Duodenal mucosa (tissue), 2 donors: Measurements from ENCODE around the gene FBP2.
A peak's percentile ranks its signal among the peaks of the same experiment; 100 is the strongest.

ENCODE experiments used
- H3K27ac ChIP-seq: one replicate; pipeline ENCODE4 v1.7.0; 2013; ENCODE audit warnings: low read depth, low read length
- H3K27me3 ChIP-seq, 2 donors: one replicate each; pipeline ENCODE4 v1.7.0; 2013; ENCODE audit warnings: low read length in 2 of 2, control low read depth in 1 of 2; ENCODE audit not compliant: insufficient read depth in 2 of 2, control insufficient read depth in 1 of 2
- H3K36me3 ChIP-seq, 2 donors: one replicate each; pipeline ENCODE4 v1.7.0; 2013; ENCODE audit warnings: low read length in 2 of 2, control low read depth in 1 of 2; ENCODE audit not compliant: insufficient read depth in 2 of 2, control insufficient read depth in 1 of 2
- H3K4me1 ChIP-seq, 2 donors: one replicate each; pipeline ENCODE4 v1.7.0; 2013; ENCODE audit warnings: low read length in 2 of 2, control low read depth in 1 of 2; ENCODE audit not compliant: insufficient read depth in 2 of 2, control insufficient read depth in 1 of 2
- H3K4me3 ChIP-seq, 2 donors: one replicate each; pipeline ENCODE4 v1.7.0; 2013; ENCODE audit warnings: low read length in 2 of 2, low read depth in 1 of 2
- H3K9ac ChIP-seq, 2 donors: one replicate each; pipeline ENCODE4 v1.7.0; 2013; ENCODE audit warnings: low read length in 2 of 2, low read depth in 1 of 2
- H3K9me3 ChIP-seq, 2 donors: one replicate each; pipeline ENCODE4 v1.7.0; 2013; ENCODE audit warnings: low read length in 2 of 2, control low read depth in 1 of 2; ENCODE audit not compliant: control insufficient read depth in 1 of 2

Gene FBP2

GRCh38 chr9:94630281-94630680, 36.7 kb upstream of the FBP2 start:
- H3K27me3 ChIP-seq: no peaks in the 10 kb centered on the region
- H3K36me3 ChIP-seq: peaks cover 0 to 12% of the 10 kb centered on the region in 2 donors
- H3K4me1 ChIP-seq: peaks cover 40 to 42% of the 10 kb centered on the region in 2 donors
- H3K4me3 ChIP-seq: no peak overlapping the region
- no peak overlapping the region for H3K27ac ChIP-seq
- no peaks in the 10 kb centered on the region for H3K9me3 ChIP-seq
- peak overlapping the region in 1 of 2 donors; percentile 15 for H3K9ac ChIP-seq

GRCh38 chr9:94627287-94627686, 33.7 kb upstream of the FBP2 start:
- H3K4me3 ChIP-seq: no peak overlapping the region
- H3K27ac ChIP-seq: no peak overlapping the region
- peaks cover 32 to 36% of the 10 kb centered on the region in 2 donors for H3K4me1 ChIP-seq
- H3K27me3 ChIP-seq: no peaks in the 10 kb centered on the region
- H3K9ac ChIP-seq: no peak overlapping the region
- H3K36me3 ChIP-seq: peaks cover under 1 to 14% of the 10 kb centered on the region in 2 donors
- H3K9me3 ChIP-seq: no peaks in the 10 kb centered on the region

GRCh38 chr9:94625835-94626234, 32.2 kb upstream of the FBP2 start:
- Histone ChIP-seq H3K9me3 (no peaks in the 10 kb centered on the region), H3K9ac (no peak overlapping the region), H3K36me3 (peaks cover 3 to 18% of the 10 kb centered on the region in 2 donors), H3K4me1 (peaks cover 18 to 24% of the 10 kb centered on the region in 2 donors), H3K27me3 (no peaks in the 10 kb centered on the region), H3K27ac (no peak overlapping the region), H3K4me3 (no peak overlapping the region)

DNA sequence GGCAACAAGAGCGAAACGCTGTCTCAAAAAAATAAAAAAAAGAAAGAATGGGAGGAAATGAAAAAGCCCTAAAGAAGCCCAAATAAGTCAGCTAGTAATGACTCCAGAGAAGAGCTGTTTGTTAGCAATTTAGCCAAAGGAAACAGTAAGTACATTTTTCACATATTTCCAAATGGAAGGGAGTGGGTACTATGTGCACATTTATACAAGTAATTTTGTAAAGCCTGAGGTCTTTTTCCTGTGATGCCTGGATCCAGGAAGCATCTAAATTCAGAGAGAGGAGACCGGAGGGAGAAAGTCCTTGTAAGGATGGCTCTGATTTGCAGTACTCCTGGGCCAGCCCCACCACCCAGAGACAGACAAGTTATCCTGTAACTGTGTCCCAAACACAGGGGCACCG, 31.0 kb upstream of the FBP2 start:
- Histone ChIP-seq H3K36me3 (peaks cover 8 to 23% of the 10 kb centered on the region in 2 donors), H3K27me3 (no peaks in the 10 kb centered on the region), H3K9me3 (no peaks in the 10 kb centered on the region), H3K4me1 (peaks cover 6 to 12% of the 10 kb centered on the region in 2 donors), H3K27ac (no peak overlapping the region), H3K9ac (no peak overlapping the region), H3K4me3 (no peak overlapping the region)

- peaks cover 0 to 9% of the 10 kb centered on the region in 2 donors for H3K4me1 ChIP-seq
- H3K27me3 ChIP-seq: no peaks in the 10 kb centered on the region
- H3K9ac ChIP-seq: no peak overlapping the region
- H3K4me3 ChIP-seq: no peak overlapping the region
- H3K36me3 ChIP-seq: peaks cover 8 to 35% of the 10 kb centered on the region in 2 donors
- H3K27ac ChIP-seq: no peak overlapping the region
- H3K9me3 ChIP-seq: no peaks in the 10 kb centered on the region
These were observed 29.6 kb upstream of the FBP2 start for GRCh38 chr9:94623253-94623652.

DNA sequence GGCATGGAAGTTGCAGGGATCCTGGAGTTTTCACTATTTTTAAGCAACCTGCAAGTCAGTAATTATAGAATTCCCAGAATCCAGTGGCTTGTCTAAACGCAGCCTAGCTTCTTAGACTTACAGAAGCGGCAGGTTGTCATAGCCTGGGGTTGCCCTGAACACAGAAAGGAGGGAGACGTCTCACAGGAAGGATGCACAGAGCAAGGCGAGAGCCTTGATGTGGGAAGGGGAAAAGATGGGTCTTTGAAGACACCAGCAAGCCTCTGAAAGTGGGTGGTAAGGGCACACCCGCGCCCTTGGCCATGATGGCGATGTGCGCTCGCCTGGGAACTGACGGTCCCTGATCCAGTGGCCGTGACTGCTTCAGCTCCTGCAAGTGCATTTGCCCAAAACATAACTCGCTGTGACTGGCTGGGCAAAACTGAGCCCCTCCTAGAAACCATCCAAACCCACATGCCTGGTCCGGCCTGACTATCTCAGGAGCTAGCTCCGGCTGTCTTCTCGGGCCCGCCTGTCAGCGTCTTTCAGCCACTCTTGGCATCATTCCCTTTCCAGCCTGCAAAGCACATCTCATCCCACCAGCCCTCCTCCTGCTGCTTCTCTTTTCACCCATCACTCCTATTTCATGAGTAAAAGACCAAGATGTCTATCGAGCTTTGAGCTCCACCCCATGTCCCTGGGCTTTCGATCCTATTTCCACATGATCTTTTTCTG, 28.6 kb upstream of the FBP2 start:
- Histone ChIP-seq H3K9ac (no peak overlapping the region), H3K4me3 (no peak overlapping the region), H3K4me1 (no peaks in the 10 kb centered on the region), H3K9me3 (no peaks in the 10 kb centered on the region), H3K27me3 (no peaks in the 10 kb centered on the region), H3K36me3 (peaks cover 8 to 45% of the 10 kb centered on the region in 2 donors), H3K27ac (no peak overlapping the region)

GRCh38 chr9:94619026-94619425, 25.4 kb upstream of the FBP2 start:
- Histone ChIP-seq H3K27me3 (no peaks in the 10 kb centered on the region), H3K9ac (no peak overlapping the region), H3K4me3 (no peak overlapping the region), H3K27ac (no peak overlapping the region), H3K36me3 (peaks cover 8 to 51% of the 10 kb centered on the region in 2 donors), H3K9me3 (no peaks in the 10 kb centered on the region), H3K4me1 (no peaks in the 10 kb centered on the region)

GRCh38 chr9:94613003-94613402, 19.4 kb upstream of the FBP2 start:
- Histone ChIP-seq H3K9ac (no peak overlapping the region), H3K36me3 (peaks cover 11 to 34% of the 10 kb centered on the region in 2 donors), H3K27me3 (no peaks in the 10 kb centered on the region), H3K27ac (no peak overlapping the region), H3K4me3 (no peak overlapping the region), H3K4me1 (peaks cover 19 to 25% of the 10 kb centered on the region in 2 donors), H3K9me3 (no peaks in the 10 kb centered on the region)

DNA sequence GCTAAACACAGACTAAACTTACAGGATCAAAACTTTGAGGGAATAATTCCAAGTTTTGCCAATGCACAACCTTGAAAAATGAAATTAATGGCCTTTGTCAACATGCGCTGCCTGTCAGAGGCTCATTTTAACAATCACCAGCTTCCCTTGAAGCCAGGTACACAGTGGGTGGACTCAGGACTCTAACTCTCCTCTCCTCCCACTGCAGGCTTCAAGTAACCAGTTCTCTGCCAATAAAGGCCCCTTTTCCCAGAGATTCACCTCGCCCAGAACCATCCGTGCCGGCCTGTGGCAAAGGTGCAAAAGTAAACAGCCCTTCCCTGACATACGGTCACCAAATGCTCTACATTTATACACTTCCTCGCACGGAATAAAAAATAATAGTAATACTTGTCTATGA, 18.4 kb upstream of the FBP2 start:
- Histone ChIP-seq H3K4me3 (no peak overlapping the region), H3K9ac (no peak overlapping the region)

GRCh38 chr9:94611638-94612068, 18.0 kb upstream of the FBP2 start:
- H3K9me3 ChIP-seq: no peaks in the 10 kb centered on the region
- H3K27me3 ChIP-seq: no peaks in the 10 kb centered on the region
- peaks cover 32 to 39% of the 10 kb centered on the region in 2 donors for H3K4me1 ChIP-seq
- no peak overlapping the region for H3K4me3 ChIP-seq
- H3K36me3 ChIP-seq: peaks cover 11 to 20% of the 10 kb centered on the region in 2 donors
- no peak overlapping the region for H3K27ac ChIP-seq
- H3K9ac ChIP-seq: no peak overlapping the region

More for the DNA sequence above, 18.4 kb upstream of the FBP2 start:
- H3K27ac ChIP-seq: no peak overlapping the region
- peaks cover 11 to 24% of the 10 kb centered on the region in 2 donors for H3K36me3 ChIP-seq
- no peaks in the 10 kb centered on the region for H3K9me3 ChIP-seq
- peaks cover 28 to 34% of the 10 kb centered on the region in 2 donors for H3K4me1 ChIP-seq
- no peaks in the 10 kb centered on the region for H3K27me3 ChIP-seq
